ENCODE measurements around the gene TMEM269.
"Not testable (repeated sequence)": the region's sequence is repeated elsewhere in the genome, so short reads cannot be mapped to it uniquely, and the experiment has no call there.

- TF ChIP-seq CTCF (conservative IDR thresholded peaks at IDR 0.05); EZH2 (IDR thresholded peaks at IDR 0.05; ENCODE audit: low read depth): not testable (repeated sequence)
Observed at GRCh38 chr1:42751511-42752070, 33.2 kb upstream of the TMEM269 start.
